Liver (tissue), 9 donors: Measurements from ENCODE around the gene SLC25A26. TPM values are rescaled to one million over a fixed set of nuclear protein-coding genes. Genes with fewer than 3 reads are reported as not detected.

Source experiments
- DNase-seq: peaks from one replicate; pipeline ENCODE4 v3.0.0-alpha.2; 2017; ENCODE audit warnings: low spot score
- H3K27ac ChIP-seq, 2 donors: one replicate each; pipeline ENCODE4 v1.7.0; 2013; ENCODE audit warnings: inconsistent platforms in 2 of 2, low read length in 2 of 2, control low read depth in 1 of 2, low read depth in 1 of 2, mild to moderate bottlenecking in 1 of 2
- H3K27me3 ChIP-seq, 4 donors: one replicate each; pipeline versions ENCODE4 v1.6.1 to v1.7.0; 2013; ENCODE audit warnings: low read length in 3 of 4, inconsistent platforms in 1 of 4, mild to moderate bottlenecking in 1 of 4, moderate library complexity in 1 of 4; ENCODE audit not compliant: control insufficient read depth in 4 of 4, insufficient read depth in 4 of 4
- H3K36me3 ChIP-seq, 4 donors: one replicate each; pipeline versions ENCODE4 v1.6.1 to v1.7.0; 2013; ENCODE audit warnings: low read length in 3 of 4, mild to moderate bottlenecking in 3 of 4, low read depth in 1 of 4, moderate library complexity in 1 of 4; ENCODE audit not compliant: control insufficient read depth in 4 of 4, insufficient read depth in 3 of 4
- H3K4me1 ChIP-seq, 4 donors: one replicate each; pipeline versions ENCODE4 v1.6.1 to v1.7.0; 2013; ENCODE audit warnings: low read length in 3 of 4, mild to moderate bottlenecking in 3 of 4, moderate library complexity in 1 of 4; ENCODE audit not compliant: control insufficient read depth in 4 of 4, insufficient read depth in 4 of 4
- H3K4me3 ChIP-seq, 3 donors: one replicate each; pipeline versions ENCODE4 v1.6.1 to v1.7.0; 2013; ENCODE audit warnings: low read length in 3 of 3, control low read depth in 1 of 3, low read depth in 1 of 3, mild to moderate bottlenecking in 1 of 3
- H3K9ac ChIP-seq, 2 donors: one replicate each; pipeline ENCODE4 v1.7.0; 2013; ENCODE audit warnings: low read length in 2 of 2, mild to moderate bottlenecking in 2 of 2, moderate library complexity in 2 of 2, control low read depth in 1 of 2, low read depth in 1 of 2
- H3K9me3 ChIP-seq, 4 donors: one replicate each; pipeline versions ENCODE4 v1.6.1 to v1.7.0; 2013; ENCODE audit warnings: low read length in 3 of 4; ENCODE audit not compliant: control insufficient read depth in 4 of 4
- ATF3 ChIP-seq: IDR thresholded peaks from 2 replicates; pipeline ENCODE4 v1.6.1; 2016; ENCODE audit warnings: antibody characterized with exemption
- CTCF ChIP-seq: fragments of 150-350 bp; IDR thresholded peaks from 2 replicates; pipeline ENCODE4 v1.5.1; 2017; ENCODE audit warnings: improper control_type of control experiment, low read depth, low read length; ENCODE audit not compliant: missing input control
- EGR1 ChIP-seq, 2 donors: IDR thresholded peaks; 2 replicates each; pipeline ENCODE4 v1.6.1; 2016 to 2018; ENCODE audit warnings: antibody characterized with exemption in 2 of 2, low read depth in 2 of 2
- FOXA1 ChIP-seq: IDR thresholded peaks from 2 replicates; pipeline ENCODE4 v1.6.1; 2016; ENCODE audit warnings: antibody characterized with exemption
- FOXA2 ChIP-seq: IDR thresholded peaks from 2 replicates; pipeline ENCODE4 v1.6.1; 2016; ENCODE audit warnings: antibody characterized with exemption
- GABPA ChIP-seq, 2 donors: IDR thresholded peaks in 1 of 2; conservative IDR thresholded peaks in 1 of 2; 2 replicates each; pipeline ENCODE4 v1.6.1; 2016; ENCODE audit warnings: antibody characterized with exemption in 2 of 2, mild to moderate bottlenecking in 1 of 2, moderate library complexity in 1 of 2
- HNF4A ChIP-seq, 2 donors: conservative IDR thresholded peaks; 2 replicates each; pipeline ENCODE4 v1.6.1; 2016; ENCODE audit warnings: antibody characterized with exemption in 2 of 2, mild to moderate bottlenecking in 2 of 2
- HNF4G ChIP-seq: IDR thresholded peaks from 2 replicates; pipeline ENCODE4 v1.6.1; 2016; ENCODE audit warnings: antibody characterized with exemption
- JUND ChIP-seq, 2 donors: IDR thresholded peaks; 2 replicates each; pipeline ENCODE4 v1.6.1; 2016; ENCODE audit warnings: antibody characterized with exemption in 2 of 2
- MAX ChIP-seq: IDR thresholded peaks from 2 replicates; pipeline ENCODE4 v1.6.1; 2016; ENCODE audit warnings: antibody characterized with exemption
- NR2F2 ChIP-seq: IDR thresholded peaks from 2 replicates; pipeline ENCODE4 v1.6.1; 2016; ENCODE audit warnings: antibody characterized with exemption
- RAD21 ChIP-seq, 2 donors: IDR thresholded peaks; 2 replicates each; pipeline ENCODE4 v1.6.1; 2016; ENCODE audit warnings: antibody characterized with exemption in 2 of 2, mild to moderate bottlenecking in 2 of 2
- REST ChIP-seq: IDR thresholded peaks from 2 replicates; pipeline ENCODE4 v1.6.1; 2016; ENCODE audit warnings: antibody characterized with exemption, mild to moderate bottlenecking
- RXRA ChIP-seq, 2 donors: IDR thresholded peaks; 2 replicates each; pipeline ENCODE4 v1.6.1; 2017 to 2018; ENCODE audit warnings: antibody characterized with exemption in 2 of 2, mild to moderate bottlenecking in 1 of 2
- SP1 ChIP-seq: IDR thresholded peaks from 2 replicates; pipeline ENCODE4 v1.6.1; 2018; ENCODE audit warnings: antibody characterized with exemption, mild to moderate bottlenecking
- YY1 ChIP-seq: IDR thresholded peaks from 2 replicates; pipeline ENCODE4 v1.6.1; 2016; ENCODE audit warnings: antibody characterized with exemption, mild to moderate bottlenecking
- ZBTB33 ChIP-seq: IDR thresholded peaks from 2 replicates; pipeline ENCODE4 v1.6.1; 2016; ENCODE audit warnings: antibody characterized with exemption
- WGBS: extraction: QIAGEN DNeasy Blood & Tissue Kit; methylation state at CpG from one replicate; pipeline ENCODE4 v1.1.7; 2013; 5-methylcytosine and 5-hydroxymethylcytosine counted together
- polyA plus RNA-seq, 2 donors: library from polyadenylated mRNA; stranded (reverse) in 1 of 2; unstranded in 1 of 2; fragments of 200-250 nt in 1 of 2; fragments of >200 nt in 1 of 2; fragmentation: Nextera tagmentation in 1 of 2; extraction: Ambion mirVana in 1 of 2; gene quantifications; one replicate each; pipeline versions ENCODE4 v1.2.1 to v1.2.3, GENCODE V29; 2013 to 2015
- total RNA-seq, 2 donors: library from RNA; depleted of rRNA; stranded (reverse); fragments of >200 nt; gene quantifications; one replicate each; pipeline ENCODE4 v1.2.3, GENCODE V29; 2014
- donor health status: healthy.
- donor health status: healthy.
- donor health status: healthy.
- donor health status: healthy.
- donor health status: healthy.

Gene SLC25A26
- total and polyA plus RNA-seq, 4 donors, result 9.9 to 21.6 (median 12.8) TPM

GRCh38 chr3:66365080-66365479 lies 144.3 kb downstream of the SLC25A26 start:
- Histone ChIP-seq H3K27ac (no peak overlapping the region), H3K27me3 (no peaks in the 10 kb centered on the region), H3K4me3 (no peak overlapping the region), H3K9me3 (no peaks in the 10 kb centered on the region), H3K9ac (no peak overlapping the region), H3K36me3 (peaks cover 0 to 2% (median 0%) of the 10 kb centered on the region in 4 donors), H3K4me1 (no peaks in the 10 kb centered on the region)
- no peak for TF ChIP-seq SP1
- no peak for TF ChIP-seq NR2F2
- no peak for TF ChIP-seq ATF3
- no peak for TF ChIP-seq YY1
- no peak for TF ChIP-seq HNF4A (conservative IDR thresholded peaks at IDR 0.05)
- TF ChIP-seq EGR1 (IDR thresholded peaks at IDR 0.05; ENCODE audit: low read depth in 2 of 2), result no peak
- no peak for TF ChIP-seq JUND (IDR thresholded peaks at IDR 0.05)
- TF ChIP-seq REST, result no peak
- no peak for TF ChIP-seq RAD21 (IDR thresholded peaks at IDR 0.05)
- TF ChIP-seq FOXA1, result no peak
- no peak for TF ChIP-seq ZBTB33
- TF ChIP-seq RXRA (IDR thresholded peaks at IDR 0.05), result no peak
- no peak for TF ChIP-seq CTCF
- TF ChIP-seq GABPA (IDR thresholded peaks at IDR 0.05 in 1 of 2, conservative IDR thresholded peaks at IDR 0.05 in 1 of 2), result no peak
- TF ChIP-seq HNF4G, result no peak
- TF ChIP-seq MAX, result no peak
- TF ChIP-seq FOXA2, result no peak
- WGBS, result 68% methylated on average over 5 of the region's 5 CpGs
- no peak for DNase-seq

GRCh38 chr3:66366747-66367146 lies 145.9 kb downstream of the SLC25A26 start:
- Histone ChIP-seq H3K36me3 (peaks cover 0 to 2% (median 0%) of the 10 kb centered on the region in 4 donors), H3K4me3 (no peak overlapping the region), H3K27me3 (no peaks in the 10 kb centered on the region), H3K9ac (no peak overlapping the region), H3K27ac (no peak overlapping the region), H3K4me1 (no peaks in the 10 kb centered on the region), H3K9me3 (no peaks in the 10 kb centered on the region)
- DNase-seq, result no peak
- WGBS, result 95% methylated on average over 7 of the region's 7 CpGs
- TF ChIP-seq CTCF (no peak), ZBTB33 (no peak), HNF4A (conservative IDR thresholded peaks at IDR 0.05) (no peak), REST (no peak)
